Neural cell (in vitro differentiated cells): ENCODE results near the gene NALCN.

ENCODE experiments used
- TAF1 ChIP-seq: IDR thresholded peaks from 2 replicates; pipeline ENCODE4 v1.6.1; 2012; ENCODE audit warnings: low read depth
- TF ChIP-seq, protein P1 (sequence below): fragments of 450-650 bp; IDR thresholded peaks from 2 replicates; pipeline ENCODE4 v1.5.1; 2014; ENCODE audit warnings: antibody characterized with exemption, mild to moderate bottlenecking, moderate library complexity; ENCODE audit not compliant: poor library complexity, severe bottlenecking

DNA sequence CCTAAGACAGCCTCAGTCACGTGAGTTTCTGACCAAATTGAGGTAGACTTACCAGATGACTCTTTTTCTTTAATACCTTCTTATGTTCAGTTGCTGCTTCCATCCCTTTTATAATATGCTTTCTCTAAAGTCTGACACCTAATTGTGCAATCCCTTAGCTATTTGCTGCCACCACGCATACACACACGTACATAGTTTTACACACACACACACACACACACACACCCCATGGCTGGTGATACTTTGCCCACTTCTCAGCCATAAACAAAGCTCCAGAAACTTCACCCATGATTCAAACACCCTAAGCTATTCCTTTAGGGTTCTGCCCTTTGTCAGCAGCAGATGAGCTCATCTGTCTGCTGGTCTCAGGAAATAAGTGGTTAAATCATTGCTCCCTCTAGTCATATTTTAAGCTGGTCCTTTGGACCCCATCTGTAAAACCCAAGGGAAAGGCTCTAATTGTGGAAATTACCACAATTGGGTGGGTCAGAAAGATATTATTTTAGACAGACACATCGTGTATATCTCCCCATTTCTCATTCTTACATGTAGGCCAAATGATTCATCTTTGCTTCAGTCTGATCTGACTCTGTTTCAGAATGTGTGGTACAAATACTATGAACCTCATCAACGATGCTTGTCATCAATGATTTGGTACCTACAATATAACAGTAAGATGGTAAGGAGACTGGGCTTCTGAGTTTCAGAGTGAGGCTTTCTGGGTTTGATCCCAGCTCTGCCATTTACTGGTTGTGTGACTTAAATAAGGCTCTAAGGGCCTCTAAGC is 69.2 kb downstream of the NALCN start:
- TF ChIP-seq TAF1, result no peak
- TF ChIP-seq, protein P1, sequence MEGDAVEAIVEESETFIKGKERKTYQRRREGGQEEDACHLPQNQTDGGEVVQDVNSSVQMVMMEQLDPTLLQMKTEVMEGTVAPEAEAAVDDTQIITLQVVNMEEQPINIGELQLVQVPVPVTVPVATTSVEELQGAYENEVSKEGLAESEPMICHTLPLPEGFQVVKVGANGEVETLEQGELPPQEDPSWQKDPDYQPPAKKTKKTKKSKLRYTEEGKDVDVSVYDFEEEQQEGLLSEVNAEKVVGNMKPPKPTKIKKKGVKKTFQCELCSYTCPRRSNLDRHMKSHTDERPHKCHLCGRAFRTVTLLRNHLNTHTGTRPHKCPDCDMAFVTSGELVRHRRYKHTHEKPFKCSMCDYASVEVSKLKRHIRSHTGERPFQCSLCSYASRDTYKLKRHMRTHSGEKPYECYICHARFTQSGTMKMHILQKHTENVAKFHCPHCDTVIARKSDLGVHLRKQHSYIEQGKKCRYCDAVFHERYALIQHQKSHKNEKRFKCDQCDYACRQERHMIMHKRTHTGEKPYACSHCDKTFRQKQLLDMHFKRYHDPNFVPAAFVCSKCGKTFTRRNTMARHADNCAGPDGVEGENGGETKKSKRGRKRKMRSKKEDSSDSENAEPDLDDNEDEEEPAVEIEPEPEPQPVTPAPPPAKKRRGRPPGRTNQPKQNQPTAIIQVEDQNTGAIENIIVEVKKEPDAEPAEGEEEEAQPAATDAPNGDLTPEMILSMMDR, result no peak
